ENCODE data around the gene MSH5.

Gene MSH5

DNA sequence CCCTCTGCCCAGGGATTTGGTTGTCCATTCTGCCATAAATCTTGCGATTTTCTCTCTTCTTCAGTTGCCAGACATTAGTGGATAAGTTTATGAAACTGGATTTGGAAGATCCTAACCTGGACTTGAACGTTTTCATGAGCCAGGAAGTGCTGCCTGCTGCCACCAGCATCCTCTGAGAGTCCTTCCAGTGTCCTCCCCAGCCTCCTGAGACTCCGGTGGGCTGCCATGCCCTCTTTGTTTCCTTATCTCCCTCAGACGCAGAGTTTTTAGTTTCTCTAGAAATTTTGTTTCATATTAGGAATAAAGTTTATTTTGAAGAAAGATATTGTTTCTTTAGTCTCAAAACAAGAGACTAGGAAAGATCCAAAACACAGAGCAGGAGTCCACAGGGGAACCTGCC, 22.6 kb downstream of the MSH5 start, which contains the start of gene SAPCD1:
Gene SAPCD1, plus strand, starts transcription at position 301 of the 400 bp plus-strand sequence. CDS start 399 bp downstream, outside the sequence.
- DNase-seq, result no peak

- DNase-seq, result no peak
Observed at GRCh38 chr6:31762878-31763618, 23.2 kb downstream of the MSH5 start.

DNA sequence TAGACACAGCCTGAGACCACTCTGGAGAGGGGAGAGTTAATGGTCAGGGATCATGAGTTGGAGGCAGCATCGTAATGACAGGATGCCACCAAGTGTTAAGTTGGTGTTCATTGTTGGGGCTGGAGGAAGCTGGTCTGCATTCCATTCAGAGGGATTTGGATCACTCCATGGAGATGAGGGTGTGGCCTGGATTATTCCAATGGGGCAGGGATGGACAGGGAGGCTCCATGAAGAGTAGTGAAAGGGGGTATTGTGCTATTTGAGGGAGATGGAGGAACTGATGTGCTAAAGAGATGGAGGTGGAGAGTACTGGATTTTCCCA, 23.8 kb downstream of the MSH5 start:
- no peak for DNase-seq

DNA sequence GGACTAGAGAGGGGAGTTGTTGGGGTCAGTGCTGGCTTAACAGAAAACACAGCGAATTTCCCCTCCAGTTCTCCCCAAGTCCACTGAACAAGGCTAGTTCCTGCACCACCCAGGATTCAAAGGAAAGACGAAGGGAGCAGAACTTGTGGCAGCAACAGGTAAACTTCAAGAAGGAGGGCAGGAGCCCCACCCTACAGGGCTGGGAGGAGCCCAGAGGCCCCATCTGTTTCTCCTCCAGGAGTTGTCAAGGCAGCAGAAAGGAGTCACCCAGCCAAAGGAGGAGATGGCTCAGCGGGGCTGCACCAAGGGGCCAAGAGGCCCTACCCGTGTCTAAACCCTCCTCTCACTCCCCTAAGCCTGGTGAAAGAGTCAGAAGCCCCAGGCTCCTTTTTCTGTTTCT, 24.4 kb downstream of the MSH5 start:
- DNase-seq, result no peak

GRCh38 chr6:31765559-31765909, 25.7 kb downstream of the MSH5 start:
- no peak for DNase-seq

DNA sequence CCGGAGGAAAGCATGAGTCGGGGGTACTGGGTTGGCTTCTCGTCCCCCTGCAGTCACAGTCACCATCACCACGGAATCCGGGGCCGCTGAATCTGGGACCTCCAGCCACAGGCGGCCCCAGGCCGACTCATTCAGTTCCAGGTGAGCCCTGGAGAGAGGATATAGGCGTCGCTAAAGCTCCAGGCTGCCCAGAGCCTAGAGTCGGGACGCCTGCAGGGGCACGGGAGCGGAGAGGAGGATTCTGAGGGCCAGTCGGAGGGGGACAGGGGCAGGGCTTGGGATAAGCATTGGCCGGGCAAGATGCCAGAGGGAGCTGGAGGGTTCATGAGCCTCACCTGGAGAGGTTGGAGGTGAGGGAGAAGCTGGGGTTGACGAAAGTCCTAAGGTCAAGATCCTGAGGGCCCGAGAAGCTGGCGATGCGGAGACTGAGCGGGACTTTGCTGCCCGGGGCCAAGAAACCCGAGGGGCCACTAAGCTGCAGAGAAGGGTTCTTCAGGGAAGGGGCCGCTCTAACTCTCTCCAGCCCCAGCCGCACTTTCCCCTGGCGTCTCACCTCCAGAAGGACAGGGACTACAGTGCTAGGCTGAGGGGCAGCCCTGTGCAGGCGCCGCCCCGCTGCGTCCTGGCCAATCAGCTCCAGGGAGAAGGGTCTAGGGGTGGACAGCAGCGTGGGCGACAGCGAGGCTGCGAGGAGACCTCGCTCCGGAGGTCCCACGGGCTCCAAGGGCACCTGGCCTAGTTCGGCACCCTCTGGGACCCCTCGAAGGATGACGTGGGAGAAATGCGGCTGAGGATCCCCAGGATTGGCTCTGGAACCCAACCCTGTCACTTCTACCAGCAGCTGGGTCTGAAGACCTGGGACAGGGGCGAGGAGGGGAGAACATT, 26.3 kb downstream of the MSH5 start:
- no peak for DNase-seq

DNA sequence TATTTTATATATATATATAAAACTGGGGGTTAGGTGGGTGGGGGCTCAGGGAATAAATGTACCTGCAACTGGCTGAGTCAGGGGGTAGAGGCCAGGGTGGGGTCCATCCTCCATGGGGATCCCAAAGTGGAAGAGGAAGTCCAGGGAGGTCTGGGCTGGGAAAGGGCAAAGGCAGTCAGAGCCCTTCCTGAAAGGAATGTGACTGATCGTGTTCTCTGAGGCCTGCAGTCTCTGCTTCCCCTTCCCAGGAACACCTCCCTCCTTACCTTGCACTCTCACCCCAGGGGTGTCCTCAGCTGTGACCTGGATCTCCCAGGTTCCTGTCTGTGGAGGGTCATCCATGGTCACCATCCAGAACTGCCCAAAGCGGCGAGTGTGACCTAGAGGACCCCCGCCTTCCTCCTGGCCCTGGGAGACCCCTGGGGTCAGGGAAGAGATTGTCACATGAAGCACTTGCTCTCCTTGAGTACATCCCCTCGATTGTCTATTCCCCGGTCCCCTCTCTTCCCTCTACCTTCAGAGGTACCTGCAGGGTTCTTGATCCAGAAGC, 27.4 kb downstream of the MSH5 start:
- DNase-seq, result no peak

DNA sequence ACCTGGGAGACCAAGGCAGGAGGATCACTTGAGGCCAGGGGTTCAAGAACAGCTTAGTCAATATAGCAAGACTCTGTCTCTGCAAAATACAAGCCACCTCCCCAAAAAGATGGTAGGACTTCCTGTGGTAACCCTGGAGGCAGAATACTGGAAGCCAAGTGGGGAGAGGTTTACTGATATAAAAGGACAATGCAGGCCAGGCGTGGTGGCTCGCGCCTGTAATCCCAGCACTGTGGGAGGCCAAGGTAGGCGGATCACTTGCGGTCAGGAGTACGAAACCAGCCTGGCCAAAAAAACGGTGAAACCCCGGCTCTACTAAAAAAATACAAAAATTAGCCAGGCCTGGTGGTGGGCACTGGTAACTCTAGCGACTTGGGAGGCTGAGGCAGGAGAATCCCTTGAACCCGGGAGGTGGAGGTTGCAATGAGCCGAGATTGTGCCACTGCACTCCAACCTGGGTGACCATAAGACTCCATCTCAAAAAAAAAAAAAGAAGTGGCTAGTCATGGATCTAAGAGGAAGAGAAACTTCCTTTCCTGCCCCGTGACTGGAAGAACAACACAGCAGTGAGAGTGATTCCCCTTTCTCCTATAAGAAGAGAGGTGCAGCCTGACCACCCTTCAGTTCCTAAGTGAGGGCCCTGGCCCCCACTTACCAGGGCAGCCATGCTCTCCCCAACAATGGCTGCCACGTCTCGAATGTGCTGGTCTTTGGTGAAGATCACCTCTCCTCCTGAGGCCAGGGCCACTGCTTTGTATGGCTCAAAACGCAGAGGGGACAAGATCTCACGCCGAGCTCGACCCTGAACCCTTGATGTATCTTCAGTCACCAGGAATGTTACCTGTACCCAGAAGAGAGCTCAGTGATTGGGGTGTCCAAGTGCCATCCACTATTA, 28.8 kb downstream of the MSH5 start:
- no peak for DNase-seq

- DNase-seq, result peak; percentile 93
Observed at GRCh38 chr6:31769684-31770371, 30.0 kb downstream of the MSH5 start.

GRCh38 chr6:31770860-31771259, 31.1 kb downstream of the MSH5 start:
- no peak for DNase-seq

- no peak for DNase-seq
Observed at GRCh38 chr6:31771992-31772358, 32.2 kb downstream of the MSH5 start.

DNA sequence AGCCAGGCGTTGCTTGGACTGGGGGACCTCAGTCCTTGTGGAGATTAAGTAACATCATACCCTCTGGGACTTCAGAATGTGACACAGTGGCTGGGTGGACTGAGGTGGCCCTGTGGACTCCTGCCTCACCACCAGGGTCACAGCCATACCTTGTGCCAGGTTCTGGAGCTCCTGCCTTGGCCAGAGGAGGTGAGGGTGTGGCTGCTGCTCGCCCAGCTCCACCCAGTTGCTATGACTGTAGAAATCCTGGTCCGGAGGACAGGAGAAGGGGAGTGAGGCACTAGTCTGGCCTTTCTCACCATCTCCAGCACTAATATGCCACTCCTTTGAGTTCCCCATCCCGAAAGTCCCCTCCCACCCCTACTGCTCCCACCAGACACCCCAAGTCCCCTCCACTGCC, 35.4 kb downstream of the MSH5 start:
- no peak for DNase-seq

GRCh38 chr6:31775633-31776484, 36.1 kb downstream of the MSH5 start:
- no peak for DNase-seq

DNA sequence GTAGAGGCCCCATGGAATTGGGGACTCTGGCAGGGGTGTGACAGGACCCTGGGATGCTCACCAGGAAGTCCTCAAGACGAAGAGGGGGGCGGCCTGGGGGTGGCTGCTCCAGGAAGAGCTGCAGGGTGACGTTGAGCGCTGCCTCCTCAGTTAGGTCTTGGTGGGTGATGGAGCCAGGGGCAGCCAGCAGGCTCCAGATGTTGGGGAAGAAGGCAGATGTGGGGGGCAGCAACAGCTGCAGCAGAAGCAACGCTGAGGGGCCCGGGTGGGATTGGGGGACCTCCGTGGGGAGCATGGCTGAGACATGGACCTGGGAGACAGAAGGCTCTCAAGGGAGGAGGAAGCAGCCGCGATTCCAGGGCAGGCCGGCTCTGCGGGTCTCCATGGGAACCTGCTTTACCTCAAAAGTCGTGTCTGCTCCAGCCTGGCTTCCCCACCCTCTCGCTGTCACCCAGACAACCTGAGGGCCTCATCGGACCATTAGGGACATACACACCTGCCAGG, 36.7 kb downstream of the MSH5 start:
- DNase-seq, result no peak

GRCh38 chr6:31776989-31777666, 37.3 kb downstream of the MSH5 start, which contains the start of gene VWA7:
Gene VWA7, minus strand, starts transcription at chr6:31777328. Its CDS starts 549 bp downstream, at chr6:31776779.
- peak; percentile 91 for DNase-seq

DNA sequence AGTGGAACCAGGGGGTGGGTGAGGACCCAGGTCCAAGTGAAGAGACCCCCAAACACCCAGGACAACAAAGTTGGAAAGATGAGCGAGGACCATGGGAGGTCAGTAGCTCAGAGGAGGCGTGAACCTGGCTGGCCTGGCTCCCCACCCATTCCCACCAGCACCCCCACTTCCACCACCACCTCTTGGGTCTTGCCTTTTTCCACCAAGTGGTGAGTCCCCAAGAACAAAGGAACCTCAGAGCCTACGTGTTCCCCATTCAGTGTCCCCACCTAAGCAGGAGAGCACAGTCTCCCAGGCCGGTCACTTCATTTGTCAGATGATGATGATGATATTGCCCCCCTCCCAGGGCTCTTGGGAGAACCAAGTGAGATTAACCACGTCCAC, 37.9 kb downstream of the MSH5 start:
- DNase-seq, result no peak

DNA sequence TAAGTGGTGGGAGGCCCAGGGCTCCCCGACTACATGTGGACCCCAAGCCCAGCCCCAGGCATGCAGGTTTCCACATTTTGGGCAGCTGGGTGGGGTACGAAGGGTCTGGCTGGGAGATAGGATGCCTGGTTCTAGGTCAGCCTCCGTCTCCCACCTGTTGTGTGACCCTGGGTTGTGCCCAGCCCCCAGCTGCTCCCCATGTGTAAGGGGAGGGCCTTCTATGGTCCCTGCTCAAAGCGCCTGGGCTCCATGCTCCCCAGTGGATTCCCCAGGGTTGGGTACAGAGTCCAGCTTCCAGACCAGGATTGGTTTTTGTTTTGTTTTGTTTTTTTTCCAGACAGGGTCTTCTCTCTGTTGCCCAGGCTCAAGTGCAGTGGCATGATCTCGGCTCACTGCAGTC, 38.4 kb downstream of the MSH5 start:
- DNase-seq, result no peak

GRCh38 chr6:31778999-31779885, 39.4 kb downstream of the MSH5 start:
- no peak for DNase-seq

DNA sequence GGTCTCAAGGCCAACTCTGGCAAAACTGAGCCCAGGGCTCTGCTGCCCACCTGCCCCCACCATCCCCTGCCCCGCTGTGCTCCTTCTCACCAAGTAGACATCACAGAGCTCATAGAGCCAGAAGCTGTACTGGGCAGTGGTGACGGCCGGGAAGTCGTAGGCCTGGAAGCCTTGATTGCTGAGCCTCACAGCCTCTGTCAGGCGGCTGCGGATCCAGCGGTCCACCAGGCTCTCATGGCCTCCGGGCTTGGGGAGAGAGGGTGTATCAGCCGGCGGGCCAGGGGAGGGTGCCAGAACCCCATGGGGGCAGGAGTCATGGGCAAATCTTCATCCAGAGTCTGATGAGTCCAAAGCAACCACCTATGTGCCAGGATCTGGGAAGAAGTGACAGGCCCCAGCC, 40.1 kb downstream of the MSH5 start:
- no peak for DNase-seq

All from activated effector memory CD4-positive, alpha-beta T cell treated with anti-CD3 and anti-CD28 coated beads, Interleukin-2, amount 50 U/mL, for 16 hours (primary cell).